CD4-positive, alpha-beta T cell (primary cell): ENCODE data around the gene KLF5. TPM values are rescaled to one million over a fixed set of nuclear protein-coding genes. Genes with fewer than 3 reads are reported as not detected.
"Not testable (repeated sequence)": the region's sequence is repeated elsewhere in the genome, so short reads cannot be mapped to it uniquely, and the experiment has no call there.

Source experiments
- ATAC-seq: fragments of 200-7000 bp; cut with Tn5 transposase; one replicate; pipeline ENCODE4 v1.10.0; 2022; ENCODE audit warnings: mild to moderate bottlenecking; ENCODE audit not compliant: poor library complexity
- CTCF ChIA-PET: fragments of 350-600 bp; sonication (Branson Sonifier 250); formaldehyde crosslinking; loops from one replicate; lab custom pipeline; 2021; ENCODE audit warnings: antibody characterized with exemption, inconsistent platforms; lab: Charles Lee
- POLR2A ChIA-PET: fragments of 350-600 bp; sonication (Branson Sonifier 250); formaldehyde crosslinking; loops from one replicate; lab custom pipeline; 2021; ENCODE audit warnings: antibody characterized with exemption, inconsistent platforms; lab: Charles Lee
- DNase-seq, 14 experiments: peaks; one replicate each; pipeline ENCODE4 v3.0.0-alpha.2; 2013 to 2020; ENCODE audit warnings: mixed read lengths in 2 of 14
- H3K27ac ChIP-seq, 2 donors: one replicate each; pipeline versions ENCODE4 v1.5.1 to v1.7.0; 2013; ENCODE audit warnings: low read length in 2 of 2, low read depth in 1 of 2, mild to moderate bottlenecking in 1 of 2
- H3K27me3 ChIP-seq, 2 experiments: 1 replicate in 1 of 2; 2 replicates in 1 of 2; pipeline versions ENCODE4 v1.6.1 to v1.7.0; 2013; ENCODE audit warnings: low read length in 2 of 2, control low read depth in 1 of 2, mild to moderate bottlenecking in 1 of 2, moderate library complexity in 1 of 2; ENCODE audit not compliant: insufficient read depth in 2 of 2, control insufficient read depth in 1 of 2
- H3K36me3 ChIP-seq: one replicate; pipeline ENCODE4 v1.6.1; 2013; ENCODE audit warnings: low read length, control low read depth; ENCODE audit not compliant: insufficient read depth
- H3K4me1 ChIP-seq: one replicate; pipeline ENCODE4 v1.6.1; 2013; ENCODE audit warnings: low read length, control low read depth; ENCODE audit not compliant: insufficient read depth
- H3K4me3 ChIP-seq: one replicate; pipeline ENCODE4 v1.5.1; 2013; ENCODE audit warnings: mild to moderate bottlenecking, low read length, moderate library complexity
- H3K9me3 ChIP-seq, 2 experiments: 1 replicate in 1 of 2; 2 replicates in 1 of 2; pipeline versions ENCODE4 v1.6.1 to v1.7.0; 2013; ENCODE audit warnings: low read length in 2 of 2, mild to moderate bottlenecking in 2 of 2, control low read depth in 1 of 2, moderate library complexity in 1 of 2; ENCODE audit not compliant: control insufficient read depth in 1 of 2, insufficient read depth in 1 of 2
- H3K27ac Mint-ChIP-seq: one replicate; pipeline ENCODE4 v1.8.0; 2020; ENCODE audit warnings: mixed read lengths
- H3K27me3 Mint-ChIP-seq: one replicate; pipeline ENCODE4 v1.8.0; 2021; ENCODE audit warnings: mixed read lengths
- H3K36me3 Mint-ChIP-seq: one replicate; pipeline ENCODE4 v1.8.0; 2021; ENCODE audit warnings: low read depth, mixed read lengths
- H3K4me1 Mint-ChIP-seq: one replicate; pipeline ENCODE4 v1.8.0; 2021; ENCODE audit warnings: low read depth, mixed read lengths
- H3K4me3 Mint-ChIP-seq: one replicate; pipeline ENCODE4 v1.8.0; 2020; ENCODE audit warnings: mild to moderate bottlenecking, mixed read lengths
- H3K9me3 Mint-ChIP-seq: one replicate; pipeline ENCODE4 v1.8.0; 2020; ENCODE audit warnings: mixed read lengths
- intact Hi-C, 2 experiments: fragments of 100-400 bp; cut with DNase I in 1 of 2; cut with micrococcal nuclease in 1 of 2; formaldehyde crosslinking; loops; one replicate each; pipeline versions ENCODE4 v1.15.1 to v1.9.0; 2023 to 2025; cut with DNase I, micrococcal nuclease
- total RNA-seq, 174 experiments: library from RNA in 2 of 174; stranded (reverse) in 2 of 174; gene quantifications; one replicate each; pipeline ENCODE4 v1.2.3 and lab custom pipeline; 2021 to 2026
- TF ChIP-seq, protein P1 (sequence below): fragments of 200-600 bp; IDR thresholded peaks from one replicate; pipeline ENCODE4 v1.8.0; 2022; ENCODE audit warnings: antibody characterized with exemption, mild to moderate bottlenecking

KLF5 gene
- total RNA-seq, 2 experiments from 2014 or later, result 10.8 to 12.3 TPM

DNA sequence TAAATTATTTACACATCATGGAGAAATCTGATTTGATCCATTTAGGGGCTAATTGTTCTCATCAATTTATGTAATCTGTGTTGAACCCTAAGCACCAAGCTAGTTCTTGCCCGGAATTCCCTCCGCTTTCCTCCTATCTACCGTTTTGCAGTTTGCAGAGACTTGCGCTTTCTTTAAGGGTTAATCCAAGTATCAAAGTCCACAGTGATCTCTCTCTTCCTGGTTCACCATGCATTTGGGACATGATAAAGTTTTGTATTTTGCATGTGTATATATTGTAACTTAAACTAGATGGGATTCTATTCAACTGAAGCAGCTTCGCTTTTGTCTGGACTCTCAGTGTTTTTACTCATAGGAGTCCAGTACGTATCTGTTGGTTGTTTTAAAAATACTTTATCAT, 13.8 kb upstream of the KLF5 start:
- no peak overlapping the region for H3K4me3 Mint-ChIP-seq
- intact Hi-C loops, result no loop called here
- DNase-seq, result no peak
- H3K4me1 Mint-ChIP-seq, result no peaks in the 10 kb centered on the region
- ATAC-seq, result no peak
- no peak overlapping the region for H3K4me3 ChIP-seq
- H3K4me1 ChIP-seq, result no peaks in the 10 kb centered on the region
- H3K27ac Mint-ChIP-seq, result no peak overlapping the region
- ChIA-PET POLR2A (no interaction called here), CTCF (no interaction called here)
- no peaks in the 10 kb centered on the region for H3K27me3 Mint-ChIP-seq
- no peak overlapping the region for H3K27ac ChIP-seq
- no peaks in the 10 kb centered on the region for H3K9me3 Mint-ChIP-seq
- H3K36me3 ChIP-seq, result no peaks in the 10 kb centered on the region
- TF ChIP-seq, protein P1, sequence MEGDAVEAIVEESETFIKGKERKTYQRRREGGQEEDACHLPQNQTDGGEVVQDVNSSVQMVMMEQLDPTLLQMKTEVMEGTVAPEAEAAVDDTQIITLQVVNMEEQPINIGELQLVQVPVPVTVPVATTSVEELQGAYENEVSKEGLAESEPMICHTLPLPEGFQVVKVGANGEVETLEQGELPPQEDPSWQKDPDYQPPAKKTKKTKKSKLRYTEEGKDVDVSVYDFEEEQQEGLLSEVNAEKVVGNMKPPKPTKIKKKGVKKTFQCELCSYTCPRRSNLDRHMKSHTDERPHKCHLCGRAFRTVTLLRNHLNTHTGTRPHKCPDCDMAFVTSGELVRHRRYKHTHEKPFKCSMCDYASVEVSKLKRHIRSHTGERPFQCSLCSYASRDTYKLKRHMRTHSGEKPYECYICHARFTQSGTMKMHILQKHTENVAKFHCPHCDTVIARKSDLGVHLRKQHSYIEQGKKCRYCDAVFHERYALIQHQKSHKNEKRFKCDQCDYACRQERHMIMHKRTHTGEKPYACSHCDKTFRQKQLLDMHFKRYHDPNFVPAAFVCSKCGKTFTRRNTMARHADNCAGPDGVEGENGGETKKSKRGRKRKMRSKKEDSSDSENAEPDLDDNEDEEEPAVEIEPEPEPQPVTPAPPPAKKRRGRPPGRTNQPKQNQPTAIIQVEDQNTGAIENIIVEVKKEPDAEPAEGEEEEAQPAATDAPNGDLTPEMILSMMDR, result no peak
- H3K36me3 Mint-ChIP-seq, result no peaks in the 10 kb centered on the region
- no peaks in the 10 kb centered on the region for H3K27me3 ChIP-seq
- no peaks in the 10 kb centered on the region for H3K9me3 ChIP-seq

DNA sequence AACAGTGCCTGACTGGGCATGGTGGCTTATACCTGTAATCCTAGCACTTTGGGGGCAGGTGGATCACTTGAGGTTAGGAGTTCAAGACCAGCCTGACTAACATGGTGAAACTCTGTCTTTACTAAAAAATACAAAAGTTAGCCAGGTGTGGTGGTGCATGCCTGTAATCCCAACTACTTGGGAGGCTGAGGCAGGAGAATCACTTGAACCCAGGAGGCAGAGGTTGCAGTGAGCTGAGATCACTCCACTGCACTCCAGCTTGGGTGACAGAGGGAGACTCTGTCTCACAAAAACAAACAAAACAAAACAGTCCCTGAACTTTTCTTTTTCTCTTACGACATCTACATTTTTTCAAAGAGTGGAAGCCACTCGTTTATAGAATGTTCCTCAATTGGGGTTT, 10.2 kb upstream of the KLF5 start:
- H3K27ac ChIP-seq, H3K4me3 Mint-ChIP-seq, intact Hi-C loops, H3K4me3 ChIP-seq, H3K4me1 ChIP-seq, DNase-seq, H3K36me3 Mint-ChIP-seq, H3K27me3 ChIP-seq, H3K4me1 Mint-ChIP-seq, ATAC-seq, H3K27ac Mint-ChIP-seq, H3K9me3 Mint-ChIP-seq, H3K36me3 ChIP-seq, H3K9me3 ChIP-seq, CTCF ChIA-PET, POLR2A ChIA-PET: not testable (repeated sequence)
- H3K27me3 Mint-ChIP-seq, result peaks cover 11% of the 10 kb centered on the region

DNA sequence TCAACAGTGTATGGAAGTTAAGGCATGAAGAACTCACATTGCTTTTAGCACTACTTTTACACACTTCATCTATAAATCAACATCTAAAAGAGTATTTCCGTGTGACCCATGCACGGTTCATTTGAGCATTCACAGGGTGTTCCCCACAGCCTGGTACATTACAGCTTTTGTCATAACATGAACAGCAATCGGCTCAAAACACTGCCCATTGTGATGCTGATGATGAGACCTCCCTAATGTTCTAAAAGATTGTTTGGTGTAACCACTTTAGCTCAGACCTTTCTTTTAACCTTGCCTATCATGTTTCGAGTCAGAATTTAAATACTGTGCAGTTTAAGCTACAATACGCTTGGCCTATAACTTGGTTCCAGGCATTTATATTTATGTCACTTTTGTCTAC, 4.1 kb upstream of the KLF5 start:
- no peak overlapping the region for H3K4me3 Mint-ChIP-seq
- peaks cover 43% of the 10 kb centered on the region for H3K27me3 Mint-ChIP-seq
- no peak overlapping the region for H3K27ac Mint-ChIP-seq
- ChIA-PET POLR2A (no interaction called here), CTCF (no interaction called here)
- no peak overlapping the region for H3K27ac ChIP-seq
- TF ChIP-seq, protein P1, result no peak
- no peaks in the 10 kb centered on the region for H3K9me3 Mint-ChIP-seq
- no peak overlapping the region for H3K4me3 ChIP-seq
- H3K27me3 ChIP-seq, result peaks cover 6 to 26% of the 10 kb centered on the region in 2 experiments
- H3K36me3 Mint-ChIP-seq, result peaks cover 8% of the 10 kb centered on the region
- no peak for ATAC-seq
- H3K4me1 ChIP-seq, result peaks cover 9% of the 10 kb centered on the region
- intact Hi-C loops, result loop anchor here in 1 of 2 experiments (5.0 to 10.0 kb wide), 3 partner anchors 460 to 658 kb away; no protein-coding TSS in a partner anchor
- peaks cover 13% of the 10 kb centered on the region for H3K4me1 Mint-ChIP-seq
- H3K36me3 ChIP-seq, result no peaks in the 10 kb centered on the region
- no peak for DNase-seq
- no peaks in the 10 kb centered on the region for H3K9me3 ChIP-seq
